ENCODE data around the gene TSHZ2. TPM values are rescaled to one million over a fixed set of nuclear protein-coding genes. Genes with fewer than 3 reads are reported as not detected.

TSHZ2 gene
- total RNA-seq, 1 donor from 2014 or later: 0.06 TPM

GRCh38 chr20:53044296-53044695, 72.1 kb downstream of the TSHZ2 start:
- TF ChIP-seq CTCF (conservative IDR thresholded peaks at IDR 0.05; ENCODE audit: low read depth, low read length): no peak
- no peak overlapping the region for H3K4me3 ChIP-seq (ENCODE audit: low read depth, low read length)
- DNase-seq (ENCODE audit: low read depth): no peak

GRCh38 chr20:53045941-53046340, 73.8 kb downstream of the TSHZ2 start:
- no peak for DNase-seq (ENCODE audit: low read depth)
- no peak for TF ChIP-seq CTCF (conservative IDR thresholded peaks at IDR 0.05; ENCODE audit: low read depth, low read length)
- no peak overlapping the region for H3K4me3 ChIP-seq (ENCODE audit: low read depth, low read length)

- TF ChIP-seq CTCF (conservative IDR thresholded peaks at IDR 0.05; ENCODE audit: low read depth, low read length): no peak
Observed at GRCh38 chr20:53047203-53047602, 75.0 kb downstream of the TSHZ2 start.

GRCh38 chr20:53048387-53048786, 76.2 kb downstream of the TSHZ2 start:
- H3K4me3 ChIP-seq (ENCODE audit: low read depth, low read length): no peak overlapping the region
- DNase-seq (ENCODE audit: low read depth): no peak
- no peak for TF ChIP-seq CTCF (conservative IDR thresholded peaks at IDR 0.05; ENCODE audit: low read depth, low read length)

More at GRCh38 chr20:53047203-53047602, 75.0 kb downstream of the TSHZ2 start:
- H3K4me3 ChIP-seq (ENCODE audit: low read depth, low read length): no peak overlapping the region
- DNase-seq (ENCODE audit: low read depth): no peak

GRCh38 chr20:53050338-53050737, 78.2 kb downstream of the TSHZ2 start:
- no peak for DNase-seq (ENCODE audit: low read depth)
- H3K4me3 ChIP-seq (ENCODE audit: low read depth, low read length): no peak overlapping the region
- TF ChIP-seq CTCF (conservative IDR thresholded peaks at IDR 0.05; ENCODE audit: low read depth, low read length): no peak

- DNase-seq (ENCODE audit: low read depth): no peak
- H3K4me3 ChIP-seq (ENCODE audit: low read depth, low read length): no peak overlapping the region
- no peak for TF ChIP-seq CTCF (conservative IDR thresholded peaks at IDR 0.05; ENCODE audit: low read depth, low read length)
Observed at GRCh38 chr20:53052380-53052779, 80.2 kb downstream of the TSHZ2 start.

GRCh38 chr20:53053595-53053994, 81.4 kb downstream of the TSHZ2 start:
- no peak for TF ChIP-seq CTCF (conservative IDR thresholded peaks at IDR 0.05; ENCODE audit: low read depth, low read length)

More at GRCh38 chr20:53053595-53053994, 81.4 kb downstream of the TSHZ2 start:
- no peak for DNase-seq (ENCODE audit: low read depth)
- H3K4me3 ChIP-seq (ENCODE audit: low read depth, low read length): no peak overlapping the region
